CD14-positive monocyte (primary cell): Measurements from ENCODE around the gene RNF13. TPM values are rescaled to one million over a fixed set of nuclear protein-coding genes. Genes with fewer than 3 reads are reported as not detected.

Source experiments
- DNase-seq, 3 donors: peaks; one replicate each; pipeline ENCODE4 v3.0.0-alpha.2; 2011 to 2022
- H2AFZ ChIP-seq: 2 replicates; pipeline ENCODE4 v1.6.0; 2012; ENCODE audit warnings: mild to moderate bottlenecking, low read depth, low read length, inconsistent platforms; ENCODE audit not compliant: insufficient read depth, poor library complexity, severe bottlenecking
- H3K27ac ChIP-seq, 2 donors: 1 replicate in 1 of 2; 2 replicates in 1 of 2; pipeline ENCODE4 v1.5.1; 2012 to 2013; ENCODE audit warnings: low read length in 2 of 2, control low read depth in 1 of 2, inconsistent platforms in 1 of 2, low read depth in 1 of 2, mild to moderate bottlenecking in 1 of 2
- H3K27me3 ChIP-seq, 2 donors: one replicate each; pipeline versions ENCODE4 v1.6.0 to v1.6.1; 2011 to 2013; ENCODE audit warnings: low read length in 2 of 2; ENCODE audit not compliant: control insufficient read depth in 2 of 2, insufficient read depth in 2 of 2
- H3K36me3 ChIP-seq, 2 donors: replicated peaks in 1 of 2; 1 replicate in 1 of 2; 2 replicates in 1 of 2; pipeline versions ENCODE4 v1.5.1 to v1.6.1; 2012 to 2013; ENCODE audit warnings: low read length in 2 of 2, control low read depth in 1 of 2, inconsistent platforms in 1 of 2, mild to moderate bottlenecking in 1 of 2; ENCODE audit not compliant: insufficient read depth in 2 of 2, control insufficient read depth in 1 of 2
- H3K4me1 ChIP-seq, 2 donors: 1 replicate in 1 of 2; 2 replicates in 1 of 2; pipeline versions ENCODE4 v1.5.1 to v1.6.1; 2012 to 2013; ENCODE audit warnings: low read length in 2 of 2, control low read depth in 1 of 2, inconsistent platforms in 1 of 2, mild to moderate bottlenecking in 1 of 2, moderate library complexity in 1 of 2; ENCODE audit not compliant: insufficient read depth in 2 of 2, control insufficient read depth in 1 of 2
- H3K4me2 ChIP-seq: replicated peaks from 2 replicates; pipeline ENCODE3; 2012; ENCODE audit warnings: low read length, moderate library complexity, mild to moderate bottlenecking; ENCODE audit not compliant: poor library complexity, severe bottlenecking; ENCODE audit errors: extremely low read depth
- H3K4me3 ChIP-seq, 3 experiments: fragments of 200-600 bp in 1 of 3; sonication (generic) in 1 of 3; replicated peaks in 1 of 3; 1 replicate in 2 of 3; 2 replicates in 1 of 3; pipeline ENCODE4 v1.5.1; 2011 to 2013; ENCODE audit warnings: low read length in 3 of 3, mild to moderate bottlenecking in 3 of 3, control low read depth in 2 of 3, low read depth in 2 of 3, inconsistent platforms in 1 of 3, moderate library complexity in 1 of 3
- H3K79me2 ChIP-seq: 2 replicates; pipeline ENCODE4 v1.6.0; 2012; ENCODE audit warnings: mild to moderate bottlenecking, control low read depth, inconsistent platforms, low read length, moderate library complexity; ENCODE audit not compliant: insufficient read depth
- H3K9ac ChIP-seq: 2 replicates; pipeline ENCODE4 v1.6.0; 2017; ENCODE audit warnings: low read length, mild to moderate bottlenecking; ENCODE audit not compliant: insufficient read depth, poor library complexity, severe bottlenecking
- H3K9me3 ChIP-seq, 2 donors: replicated peaks in 1 of 2; 1 replicate in 1 of 2; 2 replicates in 1 of 2; pipeline versions ENCODE4 v1.5.1 to v1.6.1; 2012 to 2013; ENCODE audit warnings: low read length in 2 of 2, control low read depth in 1 of 2; ENCODE audit not compliant: control insufficient read depth in 1 of 2, insufficient read depth in 1 of 2
- H4K20me1 ChIP-seq: 2 replicates; pipeline ENCODE4 v1.6.0; 2012; ENCODE audit warnings: mild to moderate bottlenecking, low read length, control low read depth, moderate library complexity; ENCODE audit not compliant: insufficient read depth
- H3K27ac Mint-ChIP-seq, 7 donors: one replicate each; pipeline ENCODE4 v1.8.0; 2020; ENCODE audit warnings: mild to moderate bottlenecking in 7 of 7, mixed read lengths in 7 of 7, moderate library complexity in 6 of 7, inconsistent platforms in 2 of 7
- H3K27me3 Mint-ChIP-seq, 3 donors: one replicate each; pipeline ENCODE4 v1.8.0; 2021 to 2022; ENCODE audit warnings: low read depth in 3 of 3, mild to moderate bottlenecking in 3 of 3, mixed read lengths in 3 of 3, moderate library complexity in 3 of 3, inconsistent platforms in 1 of 3
- H3K36me3 Mint-ChIP-seq, 2 donors: one replicate each; pipeline ENCODE4 v1.8.0; 2020; ENCODE audit warnings: mixed read lengths in 2 of 2, inconsistent platforms in 1 of 2, mild to moderate bottlenecking in 1 of 2
- H3K4me1 Mint-ChIP-seq: one replicate; pipeline ENCODE4 v1.8.0; 2020; ENCODE audit warnings: mild to moderate bottlenecking, mixed read lengths
- H3K4me3 Mint-ChIP-seq, 2 donors: one replicate each; pipeline ENCODE4 v1.8.0; 2020; ENCODE audit warnings: mild to moderate bottlenecking in 2 of 2, mixed read lengths in 2 of 2, moderate library complexity in 1 of 2
- H3K9me3 Mint-ChIP-seq, 7 donors: one replicate each; pipeline ENCODE4 v1.8.0; 2020 to 2022; ENCODE audit warnings: mixed read lengths in 7 of 7, mild to moderate bottlenecking in 6 of 7, moderate library complexity in 6 of 7, inconsistent platforms in 2 of 7
- CTCF ChIP-seq: fragments of 200-600 bp; IDR thresholded peaks from one replicate; pipeline ENCODE4 v1.8.0; 2022; ENCODE audit warnings: antibody characterized with exemption, mild to moderate bottlenecking
- WGBS: methylation state at CpG from one replicate; pipeline ENCODE4 v1.1.5; 2013; ENCODE audit warnings: missing lambda C conversion rate; ENCODE audit not compliant: insufficient coverage; 5-methylcytosine and 5-hydroxymethylcytosine counted together
- intact Hi-C, 2 donors: fragments of 100-400 bp; cut with micrococcal nuclease; formaldehyde crosslinking; loops; one replicate each; pipeline versions ENCODE4 v1.15.0 to v1.15.1; 2023
- polyA plus RNA-seq, 3 donors: library from polyadenylated mRNA; depleted of rRNA in 1 of 3; unstranded in 2 of 3; stranded (reverse) in 1 of 3; fragments of 300-500 nt in 2 of 3; fragments of >200 nt in 1 of 3; fragmentation: Illumina TruSeq in 2 of 3; gene quantifications; 1 replicate in 2 of 3; 2 replicates in 1 of 3; pipeline ENCODE4 v1.2.3, GENCODE V29; 2012 to 2021

Gene RNF13
- polyA plus RNA-seq, 3 donors: 95.4 to 481 (median 462) TPM

- H3K36me3 Mint-ChIP-seq: peaks cover 44 to 53% of the 10 kb centered on the region in 2 donors
- H3K4me2 ChIP-seq: no peak overlapping the region
Observed at GRCh38 chr3:149898771-149899170, 85.8 kb downstream of the RNF13 start.

GRCh38 chr3:149900322-149900721, 87.3 kb downstream of the RNF13 start:
- Mint-ChIP-seq H3K36me3 (peaks cover 47 to 56% of the 10 kb centered on the region in 2 donors), H3K4me1 (no peaks in the 10 kb centered on the region), H3K9me3 (no peaks in the 10 kb centered on the region), H3K27ac (no peak overlapping the region), H3K27me3 (no peaks in the 10 kb centered on the region), H3K4me3 (no peak overlapping the region)
- H3K4me3 ChIP-seq: no peak overlapping the region
- peaks cover 90% of the 10 kb centered on the region for H4K20me1 ChIP-seq
- no peak overlapping the region for H3K9ac ChIP-seq
- H3K4me2 ChIP-seq: no peak overlapping the region
- no peak overlapping the region for H2AFZ ChIP-seq
- intact Hi-C loops: no loop called here
- H3K9me3 ChIP-seq: no peaks in the 10 kb centered on the region
- no peak for TF ChIP-seq CTCF
- H3K36me3 ChIP-seq: peaks cover 41 to 83% of the 10 kb centered on the region in 2 donors
- H3K4me1 ChIP-seq: no peaks in the 10 kb centered on the region
- no peaks in the 10 kb centered on the region for H3K27me3 ChIP-seq
- no peaks in the 10 kb centered on the region for H3K79me2 ChIP-seq
- DNase-seq: no peak
- no peak overlapping the region for H3K27ac ChIP-seq

More at GRCh38 chr3:149898771-149899170, 85.8 kb downstream of the RNF13 start:
- no peak overlapping the region for H3K9ac ChIP-seq
- H3K27ac ChIP-seq: no peak overlapping the region
- no peaks in the 10 kb centered on the region for H3K27me3 Mint-ChIP-seq
- H3K27ac Mint-ChIP-seq: no peak overlapping the region
- H3K4me1 Mint-ChIP-seq: no peaks in the 10 kb centered on the region
- no peak overlapping the region for H2AFZ ChIP-seq
- H3K4me1 ChIP-seq: no peaks in the 10 kb centered on the region
- no peak overlapping the region for H3K4me3 ChIP-seq
- H3K27me3 ChIP-seq: no peaks in the 10 kb centered on the region
- H3K79me2 ChIP-seq: no peaks in the 10 kb centered on the region
- WGBS: 100% methylated on average over 2 of the region's 2 CpGs
- no peaks in the 10 kb centered on the region for H3K9me3 Mint-ChIP-seq
- peaks cover 92% of the 10 kb centered on the region for H4K20me1 ChIP-seq
- TF ChIP-seq CTCF: no peak
- H3K4me3 Mint-ChIP-seq: no peak overlapping the region
- intact Hi-C loops: no loop called here
- H3K36me3 ChIP-seq: peaks cover 44 to 82% of the 10 kb centered on the region in 2 donors
- H3K9me3 ChIP-seq: no peaks in the 10 kb centered on the region
- DNase-seq: no peak
